AG10803 (cell line): ENCODE data around the gene SMARCC2.

ENCODE experiments used
- DNase-seq: peaks from one replicate; pipeline ENCODE4 v3.0.0; 2010; ENCODE audit warnings: low read depth
- H3K4me3 ChIP-seq: 2 replicates; pipeline ENCODE4 v1.5.1; 2011; ENCODE audit warnings: mild to moderate bottlenecking, low read length, control low read depth
- CTCF ChIP-seq: conservative IDR thresholded peaks from 2 replicates; pipeline ENCODE4 v1.5.1; 2011; ENCODE audit warnings: mild to moderate bottlenecking, low read length, control low read depth, inconsistent platforms

SMARCC2 gene

DNA sequence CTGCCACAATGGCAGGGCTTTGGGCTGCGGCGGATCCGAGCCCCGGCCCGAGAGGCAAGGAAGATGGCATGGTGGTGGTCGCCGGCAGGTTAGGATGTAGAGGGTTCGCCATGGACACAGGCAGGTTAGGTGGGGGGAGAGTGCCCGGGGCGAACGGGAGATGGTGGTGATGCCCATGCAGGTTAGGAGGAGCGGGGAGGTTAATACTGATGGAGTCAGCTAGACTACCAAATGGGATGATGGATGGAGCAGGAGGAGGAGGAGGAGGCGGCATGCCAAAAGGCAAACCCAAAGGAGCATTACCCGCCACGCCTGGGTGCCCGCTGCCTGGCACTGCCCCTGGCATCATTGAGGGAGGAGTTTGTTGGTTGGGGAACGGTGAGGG, 24.9 kb downstream of the SMARCC2 start:
- TF ChIP-seq CTCF, result no peak
- DNase-seq, result no peak
- no peak overlapping the region for H3K4me3 ChIP-seq

- no peak for TF ChIP-seq CTCF
- no peak overlapping the region for H3K4me3 ChIP-seq
- no peak for DNase-seq
Observed at GRCh38 chr12:56163533-56164344, 25.5 kb downstream of the SMARCC2 start.

- no peak for DNase-seq
- 0 out of 2 replicates have a peak overlapping the region, but pooled peaks have one; percentile 9 for H3K4me3 ChIP-seq
- TF ChIP-seq CTCF, result no peak
Observed at GRCh38 chr12:56162468-56163290, 26.6 kb downstream of the SMARCC2 start.

GRCh38 chr12:56161690-56162351, 27.5 kb downstream of the SMARCC2 start:
- no peak for TF ChIP-seq CTCF
- no peak overlapping the region for H3K4me3 ChIP-seq
- DNase-seq, result no peak

DNA sequence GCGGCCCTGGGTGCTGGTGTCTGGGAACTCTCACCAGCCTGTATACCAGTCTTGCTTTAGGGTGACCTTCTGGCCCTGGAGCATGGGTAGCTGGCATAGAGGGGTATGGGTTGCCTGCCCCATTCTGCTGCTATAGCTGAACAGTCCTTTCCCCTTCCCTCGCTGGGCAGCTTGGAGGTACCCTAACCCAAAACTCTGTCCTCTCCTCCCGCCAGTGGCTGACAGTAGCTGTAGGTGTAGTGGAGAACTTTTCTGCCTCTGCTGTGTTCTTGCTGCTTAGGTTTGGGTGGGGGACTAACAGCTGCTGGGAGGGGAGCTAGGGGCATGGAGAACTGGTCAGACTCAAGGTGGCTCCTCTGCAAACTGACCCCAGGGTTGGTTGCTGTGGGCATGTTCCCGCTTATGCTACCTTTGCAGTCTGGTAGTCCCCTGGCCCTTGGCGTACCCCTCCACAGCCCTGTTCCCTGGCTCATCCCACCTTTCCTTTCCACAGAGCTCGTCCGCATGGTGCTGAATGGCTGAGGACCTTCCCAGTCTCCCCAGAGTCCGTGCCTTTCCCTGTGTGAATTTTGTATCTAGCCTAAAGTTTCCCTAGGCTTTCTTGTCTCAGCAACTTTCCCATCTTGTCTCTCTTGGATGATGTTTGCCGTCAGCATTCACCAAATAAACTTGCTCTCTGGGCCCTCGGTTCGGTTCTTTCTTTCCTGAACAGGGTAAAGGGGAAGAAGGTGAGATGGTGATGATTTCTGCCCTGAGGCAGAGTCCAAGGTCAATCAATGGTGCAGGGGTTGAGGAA, 28.2 kb downstream of the SMARCC2 start:
- H3K4me3 ChIP-seq, result peak overlapping the region; percentile 100
- no peak for DNase-seq
- no peak for TF ChIP-seq CTCF

DNA sequence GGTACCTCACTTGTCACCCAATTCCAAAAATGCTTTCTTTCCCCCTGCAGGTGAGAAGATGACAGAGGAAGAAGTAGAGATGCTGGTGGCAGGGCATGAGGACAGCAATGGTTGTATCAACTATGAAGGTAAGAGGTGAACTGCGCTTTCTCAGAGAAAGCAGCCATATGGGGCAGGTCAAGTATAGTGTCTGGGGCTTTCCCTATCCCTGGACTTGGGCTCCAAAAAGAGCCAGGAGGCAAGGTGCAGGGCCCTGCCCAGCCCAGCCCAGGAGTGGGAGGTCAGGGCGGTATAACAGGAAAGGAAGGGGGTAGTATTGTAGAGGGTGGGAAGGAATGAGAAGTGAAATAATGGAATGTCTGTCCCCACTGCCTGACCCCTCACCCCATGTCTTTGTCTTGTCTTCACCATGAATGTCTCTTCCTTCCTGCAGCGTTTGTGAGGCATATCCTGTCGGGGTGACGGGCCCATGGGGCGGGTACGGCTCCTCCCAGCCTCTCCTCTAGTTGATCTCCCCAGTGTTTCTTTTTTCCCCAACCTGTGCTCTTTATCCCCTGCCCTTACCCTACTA, 29.0 kb downstream of the SMARCC2 start:
- peak overlapping the region; percentile 100 for H3K4me3 ChIP-seq
- no peak for TF ChIP-seq CTCF
- no peak for DNase-seq
